Measurements from ENCODE around the gene BRWD1.
"Not testable (repeated sequence)": the region's sequence is repeated elsewhere in the genome, so short reads cannot be mapped to it uniquely, and the experiment has no call there.

Gene BRWD1

GRCh38 chr21:39169906-39170305 lies 143.5 kb downstream of the BRWD1 start:
- no peak overlapping the region for H3K4me3 ChIP-seq (ENCODE audit: low read depth, low read length)
- DNase-seq (ENCODE audit: low read depth), result no peak
- no peak for TF ChIP-seq CTCF (IDR thresholded peaks at IDR 0.05; ENCODE audit: insufficient read depth, low read depth, low read length, missing control alignments)

GRCh38 chr21:39168800-39169199 lies 144.6 kb downstream of the BRWD1 start:
- TF ChIP-seq CTCF (IDR thresholded peaks at IDR 0.05; ENCODE audit: insufficient read depth, low read depth, low read length, missing control alignments), result no peak
- DNase-seq (ENCODE audit: low read depth), result no peak
- no peak overlapping the region for H3K4me3 ChIP-seq (ENCODE audit: low read depth, low read length)

GRCh38 chr21:39164523-39164922 lies 148.9 kb downstream of the BRWD1 start:
- no peak for DNase-seq (ENCODE audit: low read depth)
- TF ChIP-seq CTCF (IDR thresholded peaks at IDR 0.05; ENCODE audit: insufficient read depth, low read depth, low read length, missing control alignments), result no peak
- no peak overlapping the region for H3K4me3 ChIP-seq (ENCODE audit: low read depth, low read length)

GRCh38 chr21:39161064-39161463 lies 152.4 kb downstream of the BRWD1 start:
- no peak for TF ChIP-seq CTCF (IDR thresholded peaks at IDR 0.05; ENCODE audit: insufficient read depth, low read depth, low read length, missing control alignments)
- H3K4me3 ChIP-seq (ENCODE audit: low read depth, low read length), result no peak overlapping the region
- DNase-seq (ENCODE audit: low read depth), result no peak

- no peak for DNase-seq (ENCODE audit: low read depth)
- no peak overlapping the region for H3K4me3 ChIP-seq (ENCODE audit: low read depth, low read length)
- no peak for TF ChIP-seq CTCF (IDR thresholded peaks at IDR 0.05; ENCODE audit: insufficient read depth, low read depth, low read length, missing control alignments)
These were observed 153.9 kb downstream of the BRWD1 start for GRCh38 chr21:39159342-39160063.

- H3K4me3 ChIP-seq (ENCODE audit: low read depth, low read length), result not testable (repeated sequence)
These were observed 156.2 kb downstream of the BRWD1 start for GRCh38 chr21:39157241-39157640.

GRCh38 chr21:39156024-39156423 lies 157.4 kb downstream of the BRWD1 start:
- H3K4me3 ChIP-seq (ENCODE audit: low read depth, low read length), result no peak overlapping the region
- no peak for TF ChIP-seq CTCF (IDR thresholded peaks at IDR 0.05; ENCODE audit: insufficient read depth, low read depth, low read length, missing control alignments)
- DNase-seq (ENCODE audit: low read depth), result no peak

More at GRCh38 chr21:39157241-39157640, 156.2 kb downstream of the BRWD1 start:
- not testable (repeated sequence) for DNase-seq (ENCODE audit: low read depth)
